ENCODE measurements around the gene CDH24.

DNA sequence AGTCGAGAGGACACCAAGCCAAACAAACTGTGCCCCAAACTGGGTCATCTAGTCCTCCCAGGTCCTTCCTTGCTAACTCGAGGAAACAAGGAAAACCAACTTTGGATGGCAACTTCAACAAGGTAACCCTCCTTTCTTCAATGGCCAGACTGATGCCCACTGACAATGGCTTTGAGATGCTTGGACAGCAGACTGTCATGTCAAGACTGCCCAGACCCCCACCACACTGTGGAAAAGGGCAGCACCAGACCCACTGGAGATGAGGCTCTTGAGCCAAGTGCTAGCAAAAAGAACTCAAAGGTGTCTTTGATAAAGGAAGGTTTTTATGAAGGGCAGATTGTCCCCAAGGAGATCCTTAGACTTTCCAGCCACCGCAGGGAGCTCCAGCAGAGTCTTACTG is 9.0 kb upstream of the CDH24 start:
- TF ChIP-seq, protein P1, sequence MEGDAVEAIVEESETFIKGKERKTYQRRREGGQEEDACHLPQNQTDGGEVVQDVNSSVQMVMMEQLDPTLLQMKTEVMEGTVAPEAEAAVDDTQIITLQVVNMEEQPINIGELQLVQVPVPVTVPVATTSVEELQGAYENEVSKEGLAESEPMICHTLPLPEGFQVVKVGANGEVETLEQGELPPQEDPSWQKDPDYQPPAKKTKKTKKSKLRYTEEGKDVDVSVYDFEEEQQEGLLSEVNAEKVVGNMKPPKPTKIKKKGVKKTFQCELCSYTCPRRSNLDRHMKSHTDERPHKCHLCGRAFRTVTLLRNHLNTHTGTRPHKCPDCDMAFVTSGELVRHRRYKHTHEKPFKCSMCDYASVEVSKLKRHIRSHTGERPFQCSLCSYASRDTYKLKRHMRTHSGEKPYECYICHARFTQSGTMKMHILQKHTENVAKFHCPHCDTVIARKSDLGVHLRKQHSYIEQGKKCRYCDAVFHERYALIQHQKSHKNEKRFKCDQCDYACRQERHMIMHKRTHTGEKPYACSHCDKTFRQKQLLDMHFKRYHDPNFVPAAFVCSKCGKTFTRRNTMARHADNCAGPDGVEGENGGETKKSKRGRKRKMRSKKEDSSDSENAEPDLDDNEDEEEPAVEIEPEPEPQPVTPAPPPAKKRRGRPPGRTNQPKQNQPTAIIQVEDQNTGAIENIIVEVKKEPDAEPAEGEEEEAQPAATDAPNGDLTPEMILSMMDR (IDR thresholded peaks at IDR 0.05; ENCODE audit: low read length) = no peak
- TF ChIP-seq EZH2 (optimal IDR thresholded peaks at IDR 0.05; ENCODE audit: low read depth, low read length) = no peak
